Endothelial cell of umbilical vein (primary cell): ENCODE results near the gene TP73.

ENCODE experiments used
- CTCF ChIP-seq, 2 donors: IDR thresholded peaks; 1 replicate in 1 of 2; 2 replicates in 1 of 2; pipeline ENCODE4 v1.5.1; 2011; ENCODE audit warnings: low read length in 2 of 2, mild to moderate bottlenecking in 2 of 2, moderate library complexity in 2 of 2, control low read depth in 1 of 2, inconsistent platforms in 1 of 2, low read depth in 1 of 2; ENCODE audit not compliant: insufficient read depth in 1 of 2; ENCODE audit errors: extremely low read depth in 1 of 2
- EZH2 ChIP-seq: IDR thresholded peaks from 2 replicates; pipeline ENCODE4 v1.6.1; 2012; ENCODE audit warnings: borderline replicate concordance, low read depth, mild to moderate bottlenecking, moderate library complexity, low read length, inconsistent platforms; ENCODE audit not compliant: severe bottlenecking
- JUN ChIP-seq: IDR thresholded peaks from 2 replicates; pipeline ENCODE4 v1.6.1; 2011; ENCODE audit warnings: borderline replicate concordance, low read depth; ENCODE audit not compliant: insufficient read length, insufficient read depth
- POLR2AphosphoS5 ChIP-seq: IDR thresholded peaks from 2 replicates; pipeline ENCODE4 v1.6.1; 2012; ENCODE audit warnings: low read depth, mild to moderate bottlenecking, control low read depth, low read length, moderate library complexity; ENCODE audit not compliant: insufficient read depth
- TF ChIP-seq, protein P1 (sequence below): IDR thresholded peaks from 2 replicates; pipeline ENCODE4 v1.6.1; 2011; ENCODE audit not compliant: insufficient read depth, insufficient read length

GRCh38 chr1:3727825-3728776 lies 75.8 kb downstream of the TP73 start:
- no peak for TF ChIP-seq CTCF (IDR thresholded peaks at IDR 0.05; ENCODE audit: extremely low read depth in 1 of 2, insufficient read depth in 1 of 2, low read depth in 1 of 2, low read length in 2 of 2)
- TF ChIP-seq JUN, result no peak
- TF ChIP-seq POLR2AphosphoS5, result no peak
- TF ChIP-seq, protein P1, sequence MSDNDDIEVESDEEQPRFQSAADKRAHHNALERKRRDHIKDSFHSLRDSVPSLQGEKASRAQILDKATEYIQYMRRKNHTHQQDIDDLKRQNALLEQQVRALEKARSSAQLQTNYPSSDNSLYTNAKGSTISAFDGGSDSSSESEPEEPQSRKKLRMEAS, result no peak
- TF ChIP-seq EZH2, result no peak
